Endodermal cell (in vitro differentiated cells): ENCODE results near the gene IGF2R. TPM values are rescaled to one million over a fixed set of nuclear protein-coding genes. Genes with fewer than 3 reads are reported as not detected.

Experiments
- DNase-seq: peaks from one replicate; pipeline ENCODE4 v3.0.0-alpha.2; 2017
- H3K27ac ChIP-seq: 2 replicates; pipeline ENCODE4 v1.5.1; 2013; ENCODE audit warnings: mild to moderate bottlenecking, low read depth, low read length, moderate library complexity
- H3K27me3 ChIP-seq: 2 replicates; pipeline ENCODE4 v1.6.1; 2013; ENCODE audit warnings: mild to moderate bottlenecking, low read length, moderate library complexity; ENCODE audit not compliant: insufficient read depth, control insufficient read depth, poor library complexity, severe bottlenecking
- H3K36me3 ChIP-seq: 2 replicates; pipeline ENCODE4 v1.7.0; 2013; ENCODE audit warnings: mild to moderate bottlenecking, low read length, moderate library complexity; ENCODE audit not compliant: control insufficient read depth, insufficient read depth
- H3K4me1 ChIP-seq: one replicate; pipeline ENCODE4 v1.7.0; 2013; ENCODE audit warnings: low read length; ENCODE audit not compliant: control insufficient read depth, insufficient read depth
- H3K4me3 ChIP-seq: 2 replicates; pipeline ENCODE4 v1.5.1; 2013; ENCODE audit warnings: mild to moderate bottlenecking, low read length, moderate library complexity
- H3K9ac ChIP-seq: 2 replicates; pipeline ENCODE4 v1.6.1; 2013; ENCODE audit warnings: mild to moderate bottlenecking, low read length, moderate library complexity; ENCODE audit not compliant: poor library complexity, severe bottlenecking; ENCODE audit errors: extremely low read depth
- H3K9me3 ChIP-seq: 2 replicates; pipeline ENCODE4 v1.6.1; 2013; ENCODE audit warnings: mild to moderate bottlenecking, low read length, moderate library complexity; ENCODE audit not compliant: control insufficient read depth
- H3K27ac Mint-ChIP-seq: 2 replicates; pipeline ENCODE4 v1.8.0; 2020; ENCODE audit warnings: mixed read lengths
- H3K27me3 Mint-ChIP-seq: 2 replicates; pipeline ENCODE4 v1.8.0; 2021; ENCODE audit warnings: mild to moderate bottlenecking, mixed read lengths; ENCODE audit not compliant: insufficient read depth
- H3K36me3 Mint-ChIP-seq: 2 replicates; pipeline ENCODE4 v1.8.0; 2020; ENCODE audit warnings: low read depth, mixed read lengths
- H3K4me1 Mint-ChIP-seq: 2 replicates; pipeline ENCODE4 v1.8.0; 2020; ENCODE audit warnings: mixed read lengths
- H3K4me3 Mint-ChIP-seq: 2 replicates; pipeline ENCODE4 v1.8.0; 2020; ENCODE audit warnings: mild to moderate bottlenecking, moderate library complexity, mixed read lengths
- H3K9me3 Mint-ChIP-seq: 2 replicates; pipeline ENCODE4 v1.8.0; 2020; ENCODE audit warnings: mild to moderate bottlenecking, mixed read lengths
- CTCF ChIP-seq: fragments of 200-600 bp; sonication (generic); conservative IDR thresholded peaks from 2 replicates; pipeline ENCODE4 v1.5.0; 2021; ENCODE audit warnings: antibody characterized with exemption, mild to moderate bottlenecking
- WGBS, 2 experiments: methylation state at CpG; one replicate each; pipeline versions ENCODE4 v1.1.5 to v1.1.7; 2013; ENCODE audit warnings: missing lambda C conversion rate in 2 of 2, mixed read lengths in 1 of 2; ENCODE audit not compliant: insufficient coverage in 1 of 2, insufficient read length in 1 of 2; 5-methylcytosine and 5-hydroxymethylcytosine counted together
- total RNA-seq, 2 donors: library from RNA; stranded (reverse); fragmentation: NEBNext Ultra II Directional in 1 of 2; extraction: Animal tissue kit (Norgen Biotek cat#: 25700) in 1 of 2; gene quantifications; 2 replicates in 1 of 2; 3 replicates in 1 of 2; pipeline ENCODE4 v1.2.1, GENCODE V29; 2021

Gene IGF2R
- total RNA-seq, 2 donors from 2014 or later = 103 to 130 TPM

GRCh38 chr6:160040055-160040454 is 71.2 kb downstream of the IGF2R start:
- Histone ChIP-seq H3K36me3 (peaks cover 83% of the 10 kb centered on the region), H3K9ac (no peak overlapping the region), H3K4me1 (no peaks in the 10 kb centered on the region), H3K27ac (no peak overlapping the region), H3K9me3 (no peaks in the 10 kb centered on the region), H3K27me3 (no peaks in the 10 kb centered on the region), H3K4me3 (no peak overlapping the region)
- no peak overlapping the region for H3K4me3 Mint-ChIP-seq
- no peaks in the 10 kb centered on the region for H3K4me1 Mint-ChIP-seq
- no peaks in the 10 kb centered on the region for H3K9me3 Mint-ChIP-seq
- TF ChIP-seq CTCF = no peak
- peaks cover 68% of the 10 kb centered on the region for H3K36me3 Mint-ChIP-seq
- H3K27me3 Mint-ChIP-seq = no peaks in the 10 kb centered on the region
- WGBS, 2 experiments = 95 to 96% methylated on average over 4 of the region's 4 CpGs
- DNase-seq = peak; percentile 35
- H3K27ac Mint-ChIP-seq = no peak overlapping the region

GRCh38 chr6:160040527-160041264 is 71.8 kb downstream of the IGF2R start:
- H3K4me1 ChIP-seq = no peaks in the 10 kb centered on the region
- no peak overlapping the region for H3K9ac ChIP-seq
- Mint-ChIP-seq H3K9me3 (no peaks in the 10 kb centered on the region), H3K36me3 (peaks cover 63% of the 10 kb centered on the region), H3K27ac (no peak overlapping the region), H3K4me3 (no peak overlapping the region), H3K4me1 (no peaks in the 10 kb centered on the region), H3K27me3 (no peaks in the 10 kb centered on the region)
- TF ChIP-seq CTCF = no peak
- H3K36me3 ChIP-seq = peaks cover 83% of the 10 kb centered on the region
- H3K4me3 ChIP-seq = no peak overlapping the region
- H3K27me3 ChIP-seq = no peaks in the 10 kb centered on the region
- no peaks in the 10 kb centered on the region for H3K9me3 ChIP-seq
- no peak overlapping the region for H3K27ac ChIP-seq
- 94 to 97% methylated on average over 15 to 19 of the region's 19 CpGs for WGBS, 2 experiments
- DNase-seq = peak; percentile 38

GRCh38 chr6:160041608-160042007 is 72.7 kb downstream of the IGF2R start:
- Mint-ChIP-seq H3K4me1 (no peaks in the 10 kb centered on the region), H3K27ac (no peak overlapping the region), H3K4me3 (no peak overlapping the region), H3K9me3 (no peaks in the 10 kb centered on the region), H3K27me3 (no peaks in the 10 kb centered on the region), H3K36me3 (peaks cover 62% of the 10 kb centered on the region)
- no peak overlapping the region for H3K27ac ChIP-seq
- no peaks in the 10 kb centered on the region for H3K27me3 ChIP-seq
- peaks cover 85% of the 10 kb centered on the region for H3K36me3 ChIP-seq
- no peak overlapping the region for H3K9ac ChIP-seq
- peak; percentile 24 for DNase-seq
- 94 to 100% methylated on average over 1 to 6 of the region's 6 CpGs for whole genome bisulfite sequencing, 2 experiments
- no peak overlapping the region for H3K4me3 ChIP-seq
- no peaks in the 10 kb centered on the region for H3K9me3 ChIP-seq
- no peaks in the 10 kb centered on the region for H3K4me1 ChIP-seq
- TF ChIP-seq CTCF = peak; percentile 38
